SJCRH30 (cell line): ENCODE data around the gene PPP2R2C. TPM values are rescaled to one million over a fixed set of nuclear protein-coding genes. Genes with fewer than 3 reads are reported as not detected.

Experiments used
- DNase-seq, 2 experiments: peaks; one replicate each; pipeline ENCODE4 v3.0.0-alpha.2; 2015 to 2020
- H3K27ac ChIP-seq: fragments of 250-450 bp; sonication (Bioruptor Pico); 2 replicates; pipeline ENCODE4 v1.5.1; 2020; ENCODE audit warnings: mild to moderate bottlenecking, moderate library complexity
- H3K27me3 ChIP-seq: fragments of 250-450 bp; sonication (Bioruptor Pico); 2 replicates; pipeline ENCODE4 v1.5.1; 2020; ENCODE audit warnings: mild to moderate bottlenecking, moderate library complexity
- H3K36me3 ChIP-seq: fragments of 250-450 bp; sonication (Bioruptor Pico); 2 replicates; pipeline ENCODE4 v1.5.1; 2020; ENCODE audit warnings: mild to moderate bottlenecking, moderate library complexity
- H3K4me1 ChIP-seq: fragments of 250-450 bp; sonication (Bioruptor Pico); 2 replicates; pipeline ENCODE4 v1.5.1; 2020; ENCODE audit warnings: mild to moderate bottlenecking, moderate library complexity
- H3K4me3 ChIP-seq: fragments of 250-450 bp; sonication (Bioruptor Pico); 2 replicates; pipeline ENCODE4 v1.5.1; 2020; ENCODE audit warnings: mild to moderate bottlenecking, moderate library complexity
- H3K9me3 ChIP-seq: fragments of 250-450 bp; sonication (Bioruptor Pico); replicated peaks from 2 replicates; pipeline ENCODE4 v1.5.1; 2020; ENCODE audit warnings: mild to moderate bottlenecking, moderate library complexity
- total RNA-seq: library from RNA; depleted of rRNA; stranded (reverse); fragments of >200 nt; shearing (Covaris generic); gene quantifications from 2 replicates; pipeline ENCODE4 v1.2.3, GENCODE V29; 2014

PPP2R2C gene
- total RNA-seq, 1 experiment from 2014 or later: not detected

- Histone ChIP-seq H3K27me3 (peaks cover 46% of the 10 kb centered on the region), H3K9me3 (no peaks in the 10 kb centered on the region), H3K27ac (no peak overlapping the region), H3K4me3 (no peak overlapping the region), H3K4me1 (no peaks in the 10 kb centered on the region), H3K36me3 (no peaks in the 10 kb centered on the region)
- no peak for DNase-seq
These were observed 20.1 kb downstream of the PPP2R2C start for GRCh38 chr4:6452116-6452896.

- no peaks in the 10 kb centered on the region for H3K9me3 ChIP-seq
- H3K4me3 ChIP-seq: no peak overlapping the region
- no peak overlapping the region for H3K27ac ChIP-seq
- no peaks in the 10 kb centered on the region for H3K36me3 ChIP-seq
- peaks cover 48% of the 10 kb centered on the region for H3K27me3 ChIP-seq
- no peak for DNase-seq
- H3K4me1 ChIP-seq: no peaks in the 10 kb centered on the region
These were observed 21.1 kb downstream of the PPP2R2C start for GRCh38 chr4:6451309-6451708.

- H3K36me3 ChIP-seq: no peaks in the 10 kb centered on the region
- no peaks in the 10 kb centered on the region for H3K9me3 ChIP-seq
- H3K27ac ChIP-seq: no peak overlapping the region
- peaks cover 54% of the 10 kb centered on the region for H3K27me3 ChIP-seq
- no peak for DNase-seq
- no peak overlapping the region for H3K4me3 ChIP-seq
- no peaks in the 10 kb centered on the region for H3K4me1 ChIP-seq
These were observed 21.7 kb downstream of the PPP2R2C start for GRCh38 chr4:6450709-6451108.

- Histone ChIP-seq H3K9me3 (no peaks in the 10 kb centered on the region), H3K4me1 (no peaks in the 10 kb centered on the region), H3K27ac (no peak overlapping the region), H3K27me3 (peaks cover 55% of the 10 kb centered on the region), H3K36me3 (no peaks in the 10 kb centered on the region), H3K4me3 (no peak overlapping the region)
- DNase-seq: no peak
These were observed 22.6 kb downstream of the PPP2R2C start for GRCh38 chr4:6449746-6450369.

- H3K4me3 ChIP-seq: no peak overlapping the region
- no peak for DNase-seq
- H3K27me3 ChIP-seq: peaks cover 56% of the 10 kb centered on the region
- H3K27ac ChIP-seq: no peak overlapping the region
- no peaks in the 10 kb centered on the region for H3K36me3 ChIP-seq
- H3K9me3 ChIP-seq: no peaks in the 10 kb centered on the region
- no peaks in the 10 kb centered on the region for H3K4me1 ChIP-seq
These were observed 23.1 kb downstream of the PPP2R2C start for GRCh38 chr4:6449335-6449734.

- no peak for DNase-seq
- no peaks in the 10 kb centered on the region for H3K36me3 ChIP-seq
- H3K27me3 ChIP-seq: peaks cover 56% of the 10 kb centered on the region
- H3K4me3 ChIP-seq: no peak overlapping the region
- H3K4me1 ChIP-seq: no peaks in the 10 kb centered on the region
- no peak overlapping the region for H3K27ac ChIP-seq
- H3K9me3 ChIP-seq: no peaks in the 10 kb centered on the region
These were observed 23.8 kb downstream of the PPP2R2C start for GRCh38 chr4:6448476-6449170.

GRCh38 chr4:6447672-6448171 is 24.7 kb downstream of the PPP2R2C start:
- H3K27me3 ChIP-seq: peaks cover 61% of the 10 kb centered on the region
- no peaks in the 10 kb centered on the region for H3K4me1 ChIP-seq
- H3K4me3 ChIP-seq: no peak overlapping the region
- H3K36me3 ChIP-seq: no peaks in the 10 kb centered on the region
- no peaks in the 10 kb centered on the region for H3K9me3 ChIP-seq
- H3K27ac ChIP-seq: no peak overlapping the region
- no peak for DNase-seq

GRCh38 chr4:6446538-6447451 is 25.6 kb downstream of the PPP2R2C start:
- Histone ChIP-seq H3K36me3 (no peaks in the 10 kb centered on the region), H3K27ac (no peak overlapping the region), H3K27me3 (peaks cover 63% of the 10 kb centered on the region), H3K9me3 (no peaks in the 10 kb centered on the region), H3K4me1 (no peaks in the 10 kb centered on the region), H3K4me3 (no peak overlapping the region)
- no peak for DNase-seq

GRCh38 chr4:6446130-6446482 is 26.3 kb downstream of the PPP2R2C start:
- H3K4me1 ChIP-seq: no peaks in the 10 kb centered on the region
- H3K27ac ChIP-seq: no peak overlapping the region
- no peak for DNase-seq
- H3K4me3 ChIP-seq: no peak overlapping the region
- peaks cover 60% of the 10 kb centered on the region for H3K27me3 ChIP-seq
- H3K36me3 ChIP-seq: no peaks in the 10 kb centered on the region
- no peaks in the 10 kb centered on the region for H3K9me3 ChIP-seq

- no peaks in the 10 kb centered on the region for H3K9me3 ChIP-seq
- no peak for DNase-seq
- no peaks in the 10 kb centered on the region for H3K36me3 ChIP-seq
- H3K4me3 ChIP-seq: no peak overlapping the region
- peaks cover 54% of the 10 kb centered on the region for H3K27me3 ChIP-seq
- H3K4me1 ChIP-seq: no peaks in the 10 kb centered on the region
- no peak overlapping the region for H3K27ac ChIP-seq
These were observed 26.8 kb downstream of the PPP2R2C start for GRCh38 chr4:6445403-6446129.

- Histone ChIP-seq H3K9me3 (no peaks in the 10 kb centered on the region), H3K4me3 (no peak overlapping the region), H3K4me1 (no peaks in the 10 kb centered on the region), H3K27me3 (peaks cover 51% of the 10 kb centered on the region), H3K36me3 (no peaks in the 10 kb centered on the region), H3K27ac (no peak overlapping the region)
- DNase-seq: no peak
These were observed 27.8 kb downstream of the PPP2R2C start for GRCh38 chr4:6444582-6444981.

GRCh38 chr4:6443035-6444023 is 29.1 kb downstream of the PPP2R2C start:
- Histone ChIP-seq H3K27ac (no peak overlapping the region), H3K27me3 (peaks cover 41% of the 10 kb centered on the region)

GRCh38 chr4:6442555-6442954 is 29.9 kb downstream of the PPP2R2C start:
- Histone ChIP-seq H3K36me3 (no peaks in the 10 kb centered on the region), H3K9me3 (no peaks in the 10 kb centered on the region), H3K4me1 (no peaks in the 10 kb centered on the region), H3K27ac (no peak overlapping the region), H3K27me3 (peaks cover 36% of the 10 kb centered on the region), H3K4me3 (no peak overlapping the region)
- DNase-seq: no peak

More at GRCh38 chr4:6443035-6444023, 29.1 kb downstream of the PPP2R2C start:
- no peak for DNase-seq
- Histone ChIP-seq H3K36me3 (no peaks in the 10 kb centered on the region), H3K9me3 (no peaks in the 10 kb centered on the region), H3K4me1 (no peaks in the 10 kb centered on the region), H3K4me3 (no peak overlapping the region)
